Mesothelial cell of epicardium (in vitro differentiated cells): ENCODE results near the gene PMM1. TPM values are rescaled to one million over a fixed set of nuclear protein-coding genes. Genes with fewer than 3 reads are reported as not detected.

Source experiments
- DNase-seq, 2 experiments: peaks; one replicate each; pipeline ENCODE4 v3.0.0; 2021; ENCODE audit warnings: low spot score in 2 of 2; ENCODE audit not compliant: unreplicated experiment in 2 of 2
- H3K27ac Mint-ChIP-seq: 2 replicates; pipeline ENCODE4 v1.8.0; 2021; ENCODE audit warnings: mixed read lengths
- H3K27me3 Mint-ChIP-seq: 2 replicates; pipeline ENCODE4 v1.8.0; 2021; ENCODE audit warnings: low read depth, mixed read lengths
- H3K36me3 Mint-ChIP-seq: 2 replicates; pipeline ENCODE4 v1.8.0; 2021; ENCODE audit warnings: mixed read lengths
- H3K4me1 Mint-ChIP-seq: 2 replicates; pipeline ENCODE4 v1.8.0; 2021; ENCODE audit warnings: mixed read lengths
- H3K4me3 Mint-ChIP-seq: 2 replicates; pipeline ENCODE4 v1.8.0; 2021; ENCODE audit warnings: mild to moderate bottlenecking, moderate library complexity, mixed read lengths
- H3K9me3 Mint-ChIP-seq: 2 replicates; pipeline ENCODE4 v1.8.0; 2021; ENCODE audit warnings: mixed read lengths
- total RNA-seq: library from RNA; stranded (reverse); gene quantifications from 3 replicates; pipeline ENCODE4 v1.2.1, GENCODE V29; 2021
- TF ChIP-seq, protein P1 (sequence below): fragments of 200-600 bp; sonication (generic); IDR thresholded peaks from one replicate; pipeline ENCODE4 v1.5.0; 2021; ENCODE audit warnings: antibody characterized with exemption; ENCODE audit not compliant: unreplicated experiment

PMM1 gene
- total RNA-seq, 1 donor from 2014 or later: 25.8 TPM

DNA sequence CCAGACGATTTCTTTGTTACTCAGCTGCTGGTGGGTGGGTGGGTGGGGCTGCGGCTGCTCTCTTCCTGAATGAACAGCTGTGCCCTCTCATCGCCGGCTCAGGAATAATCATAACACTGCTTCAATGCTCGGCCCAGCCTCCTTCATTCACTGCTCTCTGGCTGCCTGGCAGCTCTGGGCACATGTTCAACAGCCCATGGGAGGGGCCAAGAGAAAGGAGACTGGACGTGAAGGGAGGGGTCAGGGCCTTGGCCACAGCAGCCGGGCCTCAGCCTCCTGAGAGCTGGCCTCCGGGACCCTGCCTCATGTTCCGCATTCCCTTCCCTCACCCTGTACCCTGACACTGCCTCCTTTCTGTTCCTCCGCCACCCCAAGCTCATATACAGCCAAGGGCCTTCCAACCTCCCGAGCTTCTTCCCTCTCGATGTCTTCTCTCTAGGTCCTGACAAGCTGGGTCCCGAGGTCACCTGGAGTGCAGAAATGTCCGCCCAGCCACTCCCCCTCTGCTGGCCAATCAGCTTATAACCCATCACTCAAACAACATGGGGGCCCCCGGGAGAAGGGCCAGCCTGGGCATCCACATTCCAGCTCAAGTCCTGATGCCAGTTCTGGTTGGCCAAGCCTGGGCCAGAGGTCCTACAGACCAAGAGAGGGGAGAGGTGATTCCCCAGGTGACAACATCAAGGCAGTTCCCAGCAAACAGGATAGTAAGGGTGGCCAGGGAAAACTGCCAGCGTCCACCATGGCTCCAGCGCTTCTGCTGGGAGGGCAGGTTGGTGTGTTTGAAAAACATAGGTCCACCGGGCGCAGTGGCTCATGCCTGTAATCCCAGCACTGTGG is 32.0 kb downstream of the PMM1 start:
- Mint-ChIP-seq H3K27me3 (no peaks in the 10 kb centered on the region), H3K9me3 (no peaks in the 10 kb centered on the region), H3K36me3 (no peaks in the 10 kb centered on the region), H3K4me3 (no peak overlapping the region), H3K27ac (peak overlapping the region; percentile 83), H3K4me1 (peaks cover 64% of the 10 kb centered on the region)
- no peak for DNase-seq
- TF ChIP-seq, protein P1, sequence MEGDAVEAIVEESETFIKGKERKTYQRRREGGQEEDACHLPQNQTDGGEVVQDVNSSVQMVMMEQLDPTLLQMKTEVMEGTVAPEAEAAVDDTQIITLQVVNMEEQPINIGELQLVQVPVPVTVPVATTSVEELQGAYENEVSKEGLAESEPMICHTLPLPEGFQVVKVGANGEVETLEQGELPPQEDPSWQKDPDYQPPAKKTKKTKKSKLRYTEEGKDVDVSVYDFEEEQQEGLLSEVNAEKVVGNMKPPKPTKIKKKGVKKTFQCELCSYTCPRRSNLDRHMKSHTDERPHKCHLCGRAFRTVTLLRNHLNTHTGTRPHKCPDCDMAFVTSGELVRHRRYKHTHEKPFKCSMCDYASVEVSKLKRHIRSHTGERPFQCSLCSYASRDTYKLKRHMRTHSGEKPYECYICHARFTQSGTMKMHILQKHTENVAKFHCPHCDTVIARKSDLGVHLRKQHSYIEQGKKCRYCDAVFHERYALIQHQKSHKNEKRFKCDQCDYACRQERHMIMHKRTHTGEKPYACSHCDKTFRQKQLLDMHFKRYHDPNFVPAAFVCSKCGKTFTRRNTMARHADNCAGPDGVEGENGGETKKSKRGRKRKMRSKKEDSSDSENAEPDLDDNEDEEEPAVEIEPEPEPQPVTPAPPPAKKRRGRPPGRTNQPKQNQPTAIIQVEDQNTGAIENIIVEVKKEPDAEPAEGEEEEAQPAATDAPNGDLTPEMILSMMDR: no peak

DNA sequence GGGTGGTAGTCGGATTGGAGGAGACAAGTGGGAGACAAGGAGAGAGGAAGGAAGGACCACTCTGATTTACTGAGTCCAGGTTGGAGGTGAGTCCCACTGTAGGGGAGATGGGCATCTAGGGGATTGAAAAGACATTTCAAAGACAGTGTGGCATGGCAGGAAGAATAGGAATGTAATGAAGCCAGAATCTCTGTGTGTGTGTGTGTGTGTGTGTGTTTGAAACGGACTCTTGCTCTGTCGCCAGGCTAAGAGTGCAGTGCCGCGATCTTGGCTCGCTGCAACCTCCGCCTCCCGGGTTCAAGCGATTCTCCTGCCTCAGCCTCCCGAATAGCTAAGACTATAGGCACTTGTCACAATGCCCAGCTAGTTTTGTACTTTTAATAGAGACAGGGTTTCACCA is 33.1 kb downstream of the PMM1 start:
- Mint-ChIP-seq H3K36me3 (no peaks in the 10 kb centered on the region), H3K27me3 (no peaks in the 10 kb centered on the region), H3K4me1 (peaks cover 55% of the 10 kb centered on the region), H3K27ac (peak overlapping the region; percentile 64), H3K9me3 (no peaks in the 10 kb centered on the region), H3K4me3 (no peak overlapping the region)
- DNase-seq: no peak
- TF ChIP-seq, protein P1: no peak

DNA sequence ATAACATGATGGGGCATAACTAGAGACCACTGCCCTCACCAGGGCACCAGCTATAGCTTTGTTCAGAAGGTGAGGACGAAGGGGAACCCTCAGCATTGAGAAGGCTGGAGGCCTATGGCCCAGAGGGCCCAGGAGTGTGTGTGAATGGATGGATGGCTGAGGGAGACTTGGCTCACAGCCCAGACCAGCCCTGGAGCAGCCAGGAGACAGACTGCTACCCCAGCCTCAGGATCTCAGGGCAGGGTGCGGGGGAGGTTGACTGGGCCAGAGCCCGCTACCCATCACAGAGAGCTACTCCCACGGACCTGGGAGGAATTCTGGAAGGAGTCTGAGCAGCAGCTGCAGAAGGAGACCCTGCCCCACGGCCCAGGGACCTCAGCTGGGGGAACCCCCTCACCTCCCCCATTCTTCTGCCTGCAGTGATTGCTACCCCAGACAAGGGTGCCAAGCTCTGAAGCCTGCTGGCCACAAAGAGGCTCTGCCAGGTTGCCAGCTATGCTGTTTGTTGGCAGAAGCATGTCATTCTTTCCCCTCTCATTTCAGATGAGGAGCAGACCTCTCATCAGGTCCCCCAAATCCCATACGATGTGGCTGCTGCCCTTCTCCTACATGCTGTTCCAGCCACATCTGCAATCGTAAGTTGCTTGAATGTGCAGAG is 34.2 kb downstream of the PMM1 start:
- peak in 1 of 2 experiments; percentile 61 for DNase-seq
- H3K9me3 Mint-ChIP-seq: no peaks in the 10 kb centered on the region
- no peaks in the 10 kb centered on the region for H3K36me3 Mint-ChIP-seq
- H3K4me3 Mint-ChIP-seq: no peak overlapping the region
- H3K27me3 Mint-ChIP-seq: no peaks in the 10 kb centered on the region
- peak overlapping the region; percentile 82 for H3K27ac Mint-ChIP-seq
- peaks cover 45% of the 10 kb centered on the region for H3K4me1 Mint-ChIP-seq
- TF ChIP-seq, protein P1: no peak

DNA sequence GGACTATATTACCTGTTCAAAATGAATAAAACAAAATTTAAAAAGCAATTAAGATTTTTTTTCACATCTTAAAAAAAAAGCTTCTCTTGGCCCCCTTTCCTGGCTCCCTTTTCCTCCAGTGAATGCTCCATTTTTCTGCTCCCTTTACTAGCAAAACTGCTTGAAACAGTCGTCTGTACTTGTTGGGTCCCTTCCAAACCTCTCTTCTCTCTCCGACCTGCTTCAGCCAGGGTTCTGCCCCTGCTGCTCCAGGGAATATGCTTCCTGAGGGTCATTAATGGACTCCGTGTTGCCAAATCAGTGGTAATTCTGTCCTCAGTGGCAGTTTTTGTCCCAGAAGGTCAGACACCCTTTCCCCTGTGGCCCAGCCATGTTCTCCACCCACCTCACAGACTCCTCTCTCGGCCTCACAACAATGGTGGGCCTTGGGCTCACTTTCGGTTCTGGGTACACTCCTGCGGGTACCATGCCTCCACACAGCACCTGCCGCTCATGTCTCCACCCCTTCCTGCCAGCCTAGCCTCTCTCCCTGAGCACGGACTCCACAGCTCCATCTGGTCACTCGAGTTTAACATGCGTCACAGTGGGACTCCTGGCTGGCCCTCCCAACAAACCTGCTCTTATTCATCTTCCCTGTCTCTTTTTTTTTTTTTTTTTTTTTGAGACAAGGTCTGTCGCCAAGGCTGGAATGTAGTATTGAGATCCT is 37.6 kb downstream of the PMM1 start:
- TF ChIP-seq, protein P1: no peak
- peak overlapping the region; percentile 6 for H3K27ac Mint-ChIP-seq
- H3K4me3 Mint-ChIP-seq: no peak overlapping the region
- no peaks in the 10 kb centered on the region for H3K9me3 Mint-ChIP-seq
- peaks cover 28% of the 10 kb centered on the region for H3K4me1 Mint-ChIP-seq
- H3K36me3 Mint-ChIP-seq: no peaks in the 10 kb centered on the region
- H3K27me3 Mint-ChIP-seq: no peaks in the 10 kb centered on the region
- no peak for DNase-seq

DNA sequence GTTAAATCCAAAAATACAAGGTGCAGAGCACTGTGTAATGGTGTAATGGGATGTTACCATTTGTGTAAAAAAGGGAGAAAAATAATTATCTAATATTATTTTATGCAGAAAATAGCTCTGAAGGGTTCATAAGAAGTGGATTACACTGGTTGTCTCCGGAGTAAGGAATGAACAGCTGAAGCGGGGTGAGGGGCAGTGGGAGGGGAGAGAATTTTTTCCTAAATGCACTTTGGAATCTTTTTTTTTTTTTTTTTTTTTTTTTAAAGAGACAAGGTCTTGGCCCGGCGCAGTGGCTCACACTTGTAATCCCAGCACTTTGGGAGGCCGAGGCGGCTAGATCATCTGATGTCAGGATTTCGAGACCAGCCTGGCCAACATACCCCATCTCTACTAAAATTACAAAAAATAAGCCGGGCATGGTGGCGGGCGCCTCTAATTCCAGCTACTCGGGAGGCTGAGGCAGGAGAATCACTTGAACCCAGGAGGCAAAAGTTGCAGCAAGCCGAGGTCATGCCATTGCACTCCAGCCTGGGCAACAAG is 38.6 kb downstream of the PMM1 start:
- H3K27me3 Mint-ChIP-seq: no peaks in the 10 kb centered on the region
- H3K9me3 Mint-ChIP-seq: no peaks in the 10 kb centered on the region
- peaks cover 18% of the 10 kb centered on the region for H3K4me1 Mint-ChIP-seq
- H3K36me3 Mint-ChIP-seq: no peaks in the 10 kb centered on the region
- no peak overlapping the region for H3K4me3 Mint-ChIP-seq
- DNase-seq: no peak
- H3K27ac Mint-ChIP-seq: no peak overlapping the region
- TF ChIP-seq, protein P1: no peak
